Measurements from ENCODE around the gene IRX2.

- TF ChIP-seq CTCF (conservative IDR thresholded peaks at IDR 0.05; ENCODE audit: low read depth, low read length) (no peak), EZH2 (IDR thresholded peaks at IDR 0.05; ENCODE audit: borderline replicate concordance, low read depth, low read length, poor library complexity, severe bottlenecking) (no peak)
Observed at GRCh38 chr5:2732004-2732403, 19.5 kb downstream of the IRX2 start.

Data from A673 (cell line).